Measurements from ENCODE around the gene SLC22A17. TPM values are rescaled to one million over a fixed set of nuclear protein-coding genes. Genes with fewer than 3 reads are reported as not detected.
A peak's percentile ranks its signal among the peaks of the same experiment; 100 is the strongest.

SLC22A17 gene
- total and polyA plus RNA-seq, 4 donors: 5.4 to 27.3 (median 9.7) TPM

GRCh38 chr14:23310546-23310945, 42.1 kb downstream of the SLC22A17 start:
- TF ChIP-seq CTCF (IDR thresholded peaks at IDR 0.05; ENCODE audit: control extremely low read depth, extremely low read depth): no peak
- WGBS, 2 donors: 92 to 97% methylated on average over 1 of the region's 1 CpG
- peaks cover 0 to 21% (median 12%) of the 10 kb centered on the region in 5 donors for H3K4me1 ChIP-seq (ENCODE audit: control insufficient read depth in 5 of 5, insufficient read depth in 5 of 5, low read length in 5 of 5)
- no peaks in the 10 kb centered on the region for H3K9me3 ChIP-seq (ENCODE audit: control insufficient read depth in 4 of 4, insufficient read depth in 3 of 4, low read length in 3 of 4)
- peaks cover 0 to 31% (median 18%) of the 10 kb centered on the region in 4 donors for H3K36me3 ChIP-seq (ENCODE audit: control insufficient read depth in 4 of 4, insufficient read depth in 4 of 4, low read length in 4 of 4)
- no peaks in the 10 kb centered on the region for H3K27me3 ChIP-seq (ENCODE audit: control insufficient read depth in 3 of 3, insufficient read depth in 3 of 3, low read length in 2 of 3)
- ATAC-seq (ENCODE audit: insufficient read depth, low FRiP score): no peak
- no peak overlapping the region for H3K27ac ChIP-seq (ENCODE audit: low read depth in 1 of 2, low read length in 1 of 2)
- no peak overlapping the region for H3K4me3 ChIP-seq
- no peak for DNase-seq
- no peak overlapping the region for H3K9ac ChIP-seq (ENCODE audit: insufficient read depth in 1 of 2, low read length in 2 of 2)

GRCh38 chr14:23308721-23309445, 43.8 kb downstream of the SLC22A17 start:
- TF ChIP-seq CTCF (IDR thresholded peaks at IDR 0.05; ENCODE audit: control extremely low read depth, extremely low read depth): no peak
- Histone ChIP-seq H3K27me3 (ENCODE audit: control insufficient read depth in 3 of 3, insufficient read depth in 3 of 3, low read length in 2 of 3) (no peaks in the 10 kb centered on the region), H3K4me1 (ENCODE audit: control insufficient read depth in 5 of 5, insufficient read depth in 5 of 5, low read length in 5 of 5) (peaks cover 0 to 21% (median 12%) of the 10 kb centered on the region in 5 donors), H3K27ac (ENCODE audit: low read depth in 1 of 2, low read length in 1 of 2) (no peak overlapping the region), H3K36me3 (ENCODE audit: control insufficient read depth in 4 of 4, insufficient read depth in 4 of 4, low read length in 4 of 4) (peaks cover 0 to 31% (median 18%) of the 10 kb centered on the region in 4 donors), H3K4me3 (no peak overlapping the region), H3K9me3 (ENCODE audit: control insufficient read depth in 4 of 4, insufficient read depth in 3 of 4, low read length in 3 of 4) (no peaks in the 10 kb centered on the region), H3K9ac (ENCODE audit: insufficient read depth in 1 of 2, low read length in 2 of 2) (no peak overlapping the region)
- ATAC-seq (ENCODE audit: insufficient read depth, low FRiP score): no peak
- WGBS, 2 donors: 88 to 89% methylated on average over 17 of the region's 17 CpGs
- DNase-seq: no peak

GRCh38 chr14:23307687-23308644, 44.7 kb downstream of the SLC22A17 start:
- no peaks in the 10 kb centered on the region for H3K27me3 ChIP-seq (ENCODE audit: control insufficient read depth in 3 of 3, insufficient read depth in 3 of 3, low read length in 2 of 3)
- no peaks in the 10 kb centered on the region for H3K9me3 ChIP-seq (ENCODE audit: control insufficient read depth in 4 of 4, insufficient read depth in 3 of 4, low read length in 3 of 4)
- peak overlapping the region; percentile 60 to 86 for H3K9ac ChIP-seq (ENCODE audit: insufficient read depth in 1 of 2, low read length in 2 of 2)
- no peak for DNase-seq
- no peak overlapping the region for H3K4me3 ChIP-seq
- 85 to 90% methylated on average over 22 of the region's 22 CpGs for WGBS, 2 donors
- peaks cover 0 to 31% (median 18%) of the 10 kb centered on the region in 4 donors for H3K36me3 ChIP-seq (ENCODE audit: control insufficient read depth in 4 of 4, insufficient read depth in 4 of 4, low read length in 4 of 4)
- ATAC-seq (ENCODE audit: insufficient read depth, low FRiP score): no peak
- peak overlapping the region; percentile 34 to 74 for H3K27ac ChIP-seq (ENCODE audit: low read depth in 1 of 2, low read length in 1 of 2)
- TF ChIP-seq CTCF (IDR thresholded peaks at IDR 0.05; ENCODE audit: control extremely low read depth, extremely low read depth): no peak
- peaks cover 0 to 21% (median 12%) of the 10 kb centered on the region in 5 donors for H3K4me1 ChIP-seq (ENCODE audit: control insufficient read depth in 5 of 5, insufficient read depth in 5 of 5, low read length in 5 of 5)
